ENCODE results near the gene NUPR2. TPM values are rescaled to one million over a fixed set of nuclear protein-coding genes. Genes with fewer than 3 reads are reported as not detected.
"Not testable (repeated sequence)": the region's sequence is repeated elsewhere in the genome, so short reads cannot be mapped to it uniquely, and the experiment has no call there.

Gene NUPR2, protein sequence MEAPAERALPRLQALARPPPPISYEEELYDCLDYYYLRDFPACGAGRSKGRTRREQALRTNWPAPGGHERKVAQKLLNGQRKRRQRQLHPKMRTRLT
- polyA plus RNA-seq (2013, experiment 1 of 2): not detected
- not detected for polyA plus RNA-seq (2013, experiment 2 of 2)

DNA sequence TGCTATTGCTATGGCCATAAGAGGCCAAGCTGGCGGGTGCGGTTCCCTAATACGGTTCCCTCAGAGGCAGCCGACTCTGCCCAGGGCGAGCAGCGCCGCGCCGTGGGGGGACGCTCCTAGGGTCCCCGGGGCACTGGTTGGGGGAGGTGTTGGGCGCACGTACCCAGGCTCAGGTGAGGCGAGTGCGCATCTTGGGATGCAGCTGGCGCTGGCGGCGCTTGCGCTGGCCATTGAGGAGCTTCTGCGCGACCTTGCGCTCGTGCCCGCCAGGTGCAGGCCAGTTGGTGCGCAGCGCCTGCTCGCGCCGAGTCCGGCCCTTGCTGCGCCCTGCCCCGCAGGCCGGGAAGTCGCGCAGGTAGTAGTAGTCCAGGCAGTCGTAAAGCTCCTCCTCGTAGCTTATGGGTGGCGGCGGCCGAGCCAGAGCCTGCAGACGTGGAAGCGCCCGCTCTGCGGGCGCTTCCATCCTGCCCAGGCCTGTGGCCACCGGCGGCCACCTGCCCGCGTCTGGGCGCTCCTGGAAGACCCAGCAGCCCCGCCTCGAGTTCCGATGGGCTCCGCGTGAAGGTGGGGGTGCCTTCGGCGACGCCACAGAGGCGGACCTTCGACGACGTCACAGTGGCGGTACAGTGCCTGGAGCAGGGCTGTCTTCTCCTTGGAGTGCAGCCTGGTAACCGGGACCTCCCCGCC, at the start of gene NUPR2:
NUPR2 (minus strand) TSS at position 566 of the 687 bp plus-strand sequence; CDS start at position 463, 103 bp downstream.
- no CpG with 5 or more reads among the region's 65 CpGs for WGBS, 2 donors (ENCODE audit: extremely low coverage in 2 of 2, insufficient read length in 2 of 2, insufficient replicate concordance in 1 of 2)
- Histone ChIP-seq H3K23ac (ENCODE audit: low read depth, low read length, poor library complexity) (no peak within 1 kb of the TSS), H3K14ac (ENCODE audit: low read length) (no peak within 1 kb of the TSS), H2AK5ac (ENCODE audit: low read depth, low read length) (no peak within 1 kb of the TSS), H4K8ac (ENCODE audit: low read depth, low read length) (no peak within 1 kb of the TSS), H3K18ac (ENCODE audit: low read length) (no peak within 1 kb of the TSS), H3K4me1 (ENCODE audit: control insufficient read depth in 2 of 2, insufficient read depth in 1 of 2, low read depth in 1 of 2, low read length in 2 of 2) (no peaks in the 10 kb centered on the region), H3K9ac (ENCODE audit: low read depth, low read length, poor library complexity) (no peak within 1 kb of the TSS), H3K27ac (replicated peaks; ENCODE audit: low read length) (no peak within 1 kb of the TSS), H3K4me2 (ENCODE audit: insufficient read depth, low read length, poor library complexity, severe bottlenecking) (peak within 1 kb of the TSS; percentile 18), H2BK12ac (ENCODE audit: low read length) (no peak within 1 kb of the TSS), H4K91ac (ENCODE audit: low read depth, low read length, poor library complexity) (no peak within 1 kb of the TSS), H2BK5ac (ENCODE audit: low read length) (no peak within 1 kb of the TSS), H3K4me3 (ENCODE audit: low read length in 2 of 2) (peak within 1 kb of the TSS in 1 of 2 donors; percentile 67), H3K9me3 (replicated peaks in 1 of 2; ENCODE audit: control insufficient read depth in 2 of 2, insufficient read depth in 1 of 2, low read depth in 1 of 2, low read length in 2 of 2) (peaks cover 0 to 6% of the 10 kb centered on the region in 2 donors), H3K36me3 (replicated peaks in 1 of 2; ENCODE audit: control insufficient read depth in 2 of 2, insufficient read depth in 2 of 2, low read length in 2 of 2) (no peaks in the 10 kb centered on the region), H3K79me1 (ENCODE audit: low read depth, low read length) (peaks cover 2% of the 10 kb centered on the region), H3K27me3 (ENCODE audit: control insufficient read depth in 3 of 3, insufficient read depth in 3 of 3, low read depth in 1 of 3, low read length in 3 of 3) (no peaks in the 10 kb centered on the region), H2BK15ac (ENCODE audit: low read length) (no peak within 1 kb of the TSS), H3K4ac (ENCODE audit: low read length) (no peak within 1 kb of the TSS), H2AFZ (ENCODE audit: low read length) (no peak within 1 kb of the TSS), H2BK120ac (ENCODE audit: low read depth, low read length) (no peak within 1 kb of the TSS)
- DNase-seq (ENCODE audit: low spot score): no peak

DNA sequence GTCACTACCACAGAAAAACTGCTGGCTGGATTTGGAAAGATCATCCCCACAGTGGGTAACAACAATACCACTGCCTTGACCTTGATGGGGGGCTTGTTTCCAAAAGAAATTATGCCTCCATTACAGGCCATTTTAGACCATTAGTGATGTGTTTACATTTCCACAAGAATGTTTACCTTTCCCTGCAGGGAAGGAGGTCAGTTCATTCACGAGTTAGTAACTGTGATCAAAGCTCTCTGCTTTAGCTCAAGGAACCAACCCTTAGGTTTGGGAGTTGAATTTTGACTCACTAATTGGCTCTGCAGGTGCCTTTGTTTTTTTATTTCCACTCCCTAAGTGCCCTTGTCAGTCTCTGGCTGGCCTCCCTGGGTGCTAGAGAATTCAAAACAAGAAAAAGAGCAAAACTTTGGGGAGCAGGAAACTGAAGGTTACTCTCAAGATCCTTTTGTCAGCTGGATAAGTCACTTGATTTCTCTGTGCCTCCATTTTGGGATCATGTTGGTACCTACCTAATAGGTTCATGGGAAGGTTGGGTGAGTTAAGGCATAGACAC, 41.1 kb upstream of the NUPR2 start:
- no peak overlapping the region for H2BK120ac ChIP-seq (ENCODE audit: low read depth, low read length)
- H2BK5ac ChIP-seq (ENCODE audit: low read length): no peak overlapping the region
- no peak overlapping the region for H3K23ac ChIP-seq (ENCODE audit: low read depth, low read length, poor library complexity)
- no peak overlapping the region for H3K4me3 ChIP-seq (ENCODE audit: low read length in 2 of 2)
- DNase-seq (ENCODE audit: low spot score): no peak
- H3K79me1 ChIP-seq (ENCODE audit: low read depth, low read length): no peaks in the 10 kb centered on the region
- H2AFZ ChIP-seq (ENCODE audit: low read length): no peak overlapping the region
- no peak overlapping the region for H2BK15ac ChIP-seq (ENCODE audit: low read length)
- no peak overlapping the region for H3K27ac ChIP-seq (replicated peaks; ENCODE audit: low read length)
- no peak overlapping the region for H4K91ac ChIP-seq (ENCODE audit: low read depth, low read length, poor library complexity)
- no peaks in the 10 kb centered on the region for H3K4me1 ChIP-seq (ENCODE audit: control insufficient read depth in 2 of 2, insufficient read depth in 1 of 2, low read depth in 1 of 2, low read length in 2 of 2)
- H3K36me3 ChIP-seq (replicated peaks in 1 of 2; ENCODE audit: control insufficient read depth in 2 of 2, insufficient read depth in 2 of 2, low read length in 2 of 2): no peaks in the 10 kb centered on the region
- no peak overlapping the region for H2BK12ac ChIP-seq (ENCODE audit: low read length)
- H3K27me3 ChIP-seq (ENCODE audit: control insufficient read depth in 3 of 3, insufficient read depth in 3 of 3, low read depth in 1 of 3, low read length in 3 of 3): no peaks in the 10 kb centered on the region
- no peak overlapping the region for H3K4ac ChIP-seq (ENCODE audit: low read length)
- no peak overlapping the region for H4K8ac ChIP-seq (ENCODE audit: low read depth, low read length)
- no CpG with 5 or more reads among the region's 1 CpG for WGBS, 2 donors (ENCODE audit: extremely low coverage in 2 of 2, insufficient read length in 2 of 2, insufficient replicate concordance in 1 of 2)
- no peak overlapping the region for H3K4me2 ChIP-seq (ENCODE audit: insufficient read depth, low read length, poor library complexity, severe bottlenecking)
- no peak overlapping the region for H3K18ac ChIP-seq (ENCODE audit: low read length)
- no peak overlapping the region for H2AK5ac ChIP-seq (ENCODE audit: low read depth, low read length)
- H3K9ac ChIP-seq (ENCODE audit: low read depth, low read length, poor library complexity): no peak overlapping the region
- peaks cover 0 to 27% of the 10 kb centered on the region in 2 donors for H3K9me3 ChIP-seq (replicated peaks in 1 of 2; ENCODE audit: control insufficient read depth in 2 of 2, insufficient read depth in 1 of 2, low read depth in 1 of 2, low read length in 2 of 2)
- no peak overlapping the region for H3K14ac ChIP-seq (ENCODE audit: low read length)

DNA sequence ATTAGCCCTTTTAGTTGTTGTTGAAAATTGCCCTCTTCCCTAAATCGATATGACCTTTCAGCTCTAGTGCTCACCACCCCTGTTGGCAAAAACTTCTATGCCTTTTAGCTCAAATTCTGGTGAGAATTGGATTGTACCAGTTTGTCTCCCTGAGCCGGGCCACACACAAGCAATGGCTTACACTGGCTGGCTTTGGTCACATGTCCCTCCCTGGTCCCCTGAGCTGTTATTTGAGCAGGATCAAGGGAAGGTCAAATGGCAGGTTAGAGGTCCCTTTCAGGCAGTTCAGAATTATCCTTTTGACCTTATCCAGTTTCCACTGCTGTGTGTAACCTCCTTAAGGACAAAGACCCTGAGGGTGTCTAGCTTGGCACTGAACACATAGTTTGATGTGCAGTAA, 14.8 kb upstream of the NUPR2 start:
- not testable (repeated sequence) for H3K79me1 ChIP-seq (ENCODE audit: low read depth, low read length); H4K91ac ChIP-seq (ENCODE audit: low read depth, low read length, poor library complexity); H2BK120ac ChIP-seq (ENCODE audit: low read depth, low read length); H3K9ac ChIP-seq (ENCODE audit: low read depth, low read length, poor library complexity); H2BK5ac ChIP-seq (ENCODE audit: low read length); H3K4ac ChIP-seq (ENCODE audit: low read length); H3K23ac ChIP-seq (ENCODE audit: low read depth, low read length, poor library complexity); H3K36me3 ChIP-seq (replicated peaks in 1 of 2; ENCODE audit: control insufficient read depth in 2 of 2, insufficient read depth in 2 of 2, low read length in 2 of 2); H3K9me3 ChIP-seq (replicated peaks in 1 of 2; ENCODE audit: control insufficient read depth in 2 of 2, insufficient read depth in 1 of 2, low read depth in 1 of 2, low read length in 2 of 2); H2AK5ac ChIP-seq (ENCODE audit: low read depth, low read length); H3K27me3 ChIP-seq (ENCODE audit: control insufficient read depth in 3 of 3, insufficient read depth in 3 of 3, low read depth in 1 of 3, low read length in 3 of 3); H3K27ac ChIP-seq (replicated peaks; ENCODE audit: low read length); H3K4me1 ChIP-seq (ENCODE audit: control insufficient read depth in 2 of 2, insufficient read depth in 1 of 2, low read depth in 1 of 2, low read length in 2 of 2); H2BK15ac ChIP-seq (ENCODE audit: low read length); H2BK12ac ChIP-seq (ENCODE audit: low read length); H4K8ac ChIP-seq (ENCODE audit: low read depth, low read length); DNase-seq (ENCODE audit: low spot score); H3K14ac ChIP-seq (ENCODE audit: low read length); H3K18ac ChIP-seq (ENCODE audit: low read length); H3K4me2 ChIP-seq (ENCODE audit: insufficient read depth, low read length, poor library complexity, severe bottlenecking); H3K4me3 ChIP-seq (ENCODE audit: low read length in 2 of 2)
- peak overlapping the region; percentile 72 for H2AFZ ChIP-seq (ENCODE audit: low read length)
- WGBS, 2 donors (ENCODE audit: extremely low coverage in 2 of 2, insufficient read length in 2 of 2, insufficient replicate concordance in 1 of 2): no CpG with 5 or more reads among the region's 2 CpGs

DNA sequence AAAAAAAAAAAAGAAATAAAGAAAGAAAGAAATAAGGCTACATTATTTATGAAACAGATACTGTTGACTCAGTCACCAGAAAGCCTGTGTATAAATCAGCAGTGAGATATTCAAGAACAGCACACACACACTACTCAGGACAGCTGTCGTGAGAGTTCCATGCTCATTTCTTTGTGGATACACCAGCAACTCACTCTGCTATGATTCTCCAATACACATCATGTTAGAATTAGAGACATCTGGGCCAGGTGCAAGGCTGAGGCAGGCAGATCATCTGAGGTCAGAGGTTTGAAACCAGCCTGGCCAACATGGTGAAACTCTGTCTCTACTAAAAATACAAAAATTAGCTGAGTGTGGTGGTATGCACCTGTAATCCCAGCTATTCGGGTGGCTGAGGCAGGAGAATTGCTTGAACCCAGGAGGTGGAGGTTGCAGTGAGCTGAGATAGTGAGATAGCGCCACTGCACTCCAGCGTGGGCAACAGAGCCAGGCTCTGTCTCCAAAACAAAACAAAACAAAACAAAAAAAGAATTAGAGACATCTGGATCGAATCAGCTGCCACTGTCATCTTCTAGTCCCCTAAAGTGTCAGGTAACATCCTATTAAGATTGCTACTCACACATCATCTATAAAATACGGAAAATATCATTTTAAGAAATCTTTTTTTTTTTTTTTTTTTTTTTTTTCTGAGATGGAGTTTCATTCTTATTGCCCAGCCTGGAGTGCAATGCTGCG, 11.2 kb upstream of the NUPR2 start:
- H4K91ac ChIP-seq (ENCODE audit: low read depth, low read length, poor library complexity): no peak overlapping the region
- no peak overlapping the region for H3K14ac ChIP-seq (ENCODE audit: low read length)
- no peak overlapping the region for H3K4me3 ChIP-seq (ENCODE audit: low read length in 2 of 2)
- no peak overlapping the region for H2BK12ac ChIP-seq (ENCODE audit: low read length)
- H2BK5ac ChIP-seq (ENCODE audit: low read length): no peak overlapping the region
- H4K8ac ChIP-seq (ENCODE audit: low read depth, low read length): no peak overlapping the region
- no peak overlapping the region for H3K9ac ChIP-seq (ENCODE audit: low read depth, low read length, poor library complexity)
- no peak overlapping the region for H2AK5ac ChIP-seq (ENCODE audit: low read depth, low read length)
- H3K9me3 ChIP-seq (replicated peaks in 1 of 2; ENCODE audit: control insufficient read depth in 2 of 2, insufficient read depth in 1 of 2, low read depth in 1 of 2, low read length in 2 of 2): peaks cover 0 to 13% of the 10 kb centered on the region in 2 donors
- no peaks in the 10 kb centered on the region for H3K79me1 ChIP-seq (ENCODE audit: low read depth, low read length)
- no peaks in the 10 kb centered on the region for H3K36me3 ChIP-seq (replicated peaks in 1 of 2; ENCODE audit: control insufficient read depth in 2 of 2, insufficient read depth in 2 of 2, low read length in 2 of 2)
- H3K4me1 ChIP-seq (ENCODE audit: control insufficient read depth in 2 of 2, insufficient read depth in 1 of 2, low read depth in 1 of 2, low read length in 2 of 2): no peaks in the 10 kb centered on the region
- H2BK15ac ChIP-seq (ENCODE audit: low read length): no peak overlapping the region
- no peak overlapping the region for H2AFZ ChIP-seq (ENCODE audit: low read length)
- no peak overlapping the region for H3K4ac ChIP-seq (ENCODE audit: low read length)
- no CpG with 5 or more reads among the region's 7 CpGs for WGBS, 2 donors (ENCODE audit: extremely low coverage in 2 of 2, insufficient read length in 2 of 2, insufficient replicate concordance in 1 of 2)
- DNase-seq (ENCODE audit: low spot score): no peak
- no peak overlapping the region for H3K18ac ChIP-seq (ENCODE audit: low read length)
- H3K27ac ChIP-seq (replicated peaks; ENCODE audit: low read length): no peak overlapping the region
- H3K4me2 ChIP-seq (ENCODE audit: insufficient read depth, low read length, poor library complexity, severe bottlenecking): no peak overlapping the region
- H2BK120ac ChIP-seq (ENCODE audit: low read depth, low read length): no peak overlapping the region
- no peak overlapping the region for H3K23ac ChIP-seq (ENCODE audit: low read depth, low read length, poor library complexity)
- peaks cover 0 to 4% (median 0%) of the 10 kb centered on the region in 3 experiments for H3K27me3 ChIP-seq (ENCODE audit: control insufficient read depth in 3 of 3, insufficient read depth in 3 of 3, low read depth in 1 of 3, low read length in 3 of 3)

Data from neuronal stem cell (in vitro differentiated cells).